Astrocyte (in vitro differentiated cells and primary cell): Measurements from ENCODE around the gene OXCT1.

ENCODE experiments used
- CTCF ChIP-seq: IDR thresholded peaks from 2 replicates; pipeline ENCODE4 v1.5.1; 2011; ENCODE audit warnings: low read depth, mild to moderate bottlenecking, inconsistent platforms, low read length, moderate library complexity; ENCODE audit not compliant: insufficient read depth
- EZH2 ChIP-seq: IDR thresholded peaks from 2 replicates; pipeline ENCODE4 v1.6.1; 2012; ENCODE audit warnings: mild to moderate bottlenecking, low read length, inconsistent platforms; ENCODE audit not compliant: insufficient read depth

- TF ChIP-seq CTCF (no peak), EZH2 (no peak)
Observed at GRCh38 chr5:41787265-41787664, 83.0 kb downstream of the OXCT1 start.
